SU-DHL-6 (cell line): ENCODE measurements around the gene TMEM50B.

Experiments
- H2AFZ ChIP-seq: fragments of 200-600 bp; sonication (generic); 2 replicates; pipeline ENCODE4 v1.6.1; 2014; ENCODE audit warnings: low read depth, mild to moderate bottlenecking, moderate library complexity, mixed read lengths, antibody characterized with exemption, low read length; ENCODE audit not compliant: severe bottlenecking
- H3F3A ChIP-seq: fragments of 200-600 bp; shearing (Covaris generic); 2 replicates; pipeline ENCODE4 v1.6.0; 2016; ENCODE audit warnings: antibody characterized with exemption, mild to moderate bottlenecking; ENCODE audit not compliant: insufficient read depth
- H3K27ac ChIP-seq: fragments of 200-600 bp; sonication (generic); 2 replicates; pipeline ENCODE4 v1.5.1; 2016; ENCODE audit warnings: low read depth, mild to moderate bottlenecking, low read length, moderate library complexity, mixed read lengths
- H3K27me3 ChIP-seq: fragments of 200-600 bp; sonication (generic), shearing (Covaris generic); 2 replicates; pipeline ENCODE4 v1.6.0; 2014; ENCODE audit warnings: mild to moderate bottlenecking, low read length
- H3K36me3 ChIP-seq: fragments of 200-600 bp; sonication (generic); 2 replicates; pipeline ENCODE4 v1.6.1; 2014; ENCODE audit warnings: mild to moderate bottlenecking, low read length, mixed read lengths
- H3K4me2 ChIP-seq: fragments of 300-600, 200-600 bp; shearing (Covaris generic), sonication (generic); 2 replicates; pipeline ENCODE4 v1.6.0; 2014; ENCODE audit warnings: low read length, low read depth, mild to moderate bottlenecking; ENCODE audit not compliant: poor library complexity, severe bottlenecking
- H3K4me3 ChIP-seq: fragments of 200-600 bp; sonication (generic); 2 replicates; pipeline ENCODE4 v1.5.1; 2014; ENCODE audit warnings: antibody characterized with exemption, low read length, mild to moderate bottlenecking, mixed read lengths; ENCODE audit not compliant: insufficient read depth, poor library complexity, severe bottlenecking
- H3K79me2 ChIP-seq: fragments of 200-600 bp; sonication (generic); 2 replicates; pipeline ENCODE4 v1.6.1; 2014; ENCODE audit warnings: mild to moderate bottlenecking, low read length, moderate library complexity; ENCODE audit not compliant: insufficient read depth
- H3K9ac ChIP-seq: fragments of 200-600 bp; sonication (generic); 2 replicates; pipeline ENCODE4 v1.7.0; 2014; ENCODE audit warnings: mild to moderate bottlenecking, low read length
- H3K9me2 ChIP-seq: fragments of 200-600 bp; sonication (generic); replicated peaks from 2 replicates; pipeline ENCODE4 v1.6.1; 2014; ENCODE audit warnings: low read length; ENCODE audit not compliant: insufficient read depth
- H3K9me3 ChIP-seq: fragments of 200-600 bp; sonication (generic); 2 replicates; pipeline ENCODE4 v1.6.1; 2014; ENCODE audit warnings: low read length, mixed read lengths; ENCODE audit not compliant: insufficient read depth
- H4K20me1 ChIP-seq: fragments of 200-600 bp; sonication (generic); 2 replicates; pipeline ENCODE4 v1.6.1; 2014; ENCODE audit warnings: low read depth, mild to moderate bottlenecking, antibody characterized with exemption, low read length, moderate library complexity, mixed read lengths
- CTCF ChIP-seq: fragments of 200-600 bp; sonication (generic); IDR thresholded peaks from one replicate; pipeline ENCODE4 v1.5.1; 2017; ENCODE audit warnings: antibody characterized with exemption, mild to moderate bottlenecking, low read length, moderate library complexity; ENCODE audit not compliant: insufficient read depth, poor library complexity, severe bottlenecking
- EZH2phosphoT487 ChIP-seq: fragments of 200-600 bp; sonication (generic), shearing (Covaris generic); conservative IDR thresholded peaks from 2 replicates; pipeline ENCODE4 v1.6.1; 2018; ENCODE audit warnings: mild to moderate bottlenecking, antibody characterized with exemption, low read length, moderate library complexity, mixed read lengths

The TMEM50B gene

GRCh38 chr21:33480481-33481103 lies 818 bp upstream of the TMEM50B start:
- H3K9ac ChIP-seq, result peak overlapping the region; percentile 81
- TF ChIP-seq EZH2phosphoT487, result no peak
- no peak for TF ChIP-seq CTCF
- peak overlapping the region; percentile 96 for H3K4me3 ChIP-seq
- peaks cover 31% of the 10 kb centered on the region for H3K79me2 ChIP-seq
- H3K36me3 ChIP-seq, result no peaks in the 10 kb centered on the region
- no peaks in the 10 kb centered on the region for H3K9me3 ChIP-seq
- no peaks in the 10 kb centered on the region for H4K20me1 ChIP-seq
- no peaks in the 10 kb centered on the region for H3K9me2 ChIP-seq
- 0 out of 2 replicates have a peak, but pooled peaks cover 5% of the 10 kb centered on the region for H3F3A ChIP-seq
- no peaks in the 10 kb centered on the region for H3K27me3 ChIP-seq
- H3K4me2 ChIP-seq, result peak overlapping the region; percentile 93
- peak overlapping the region; percentile 55 for H3K27ac ChIP-seq
- H2AFZ ChIP-seq, result peak overlapping the region; percentile 98

- peak overlapping the region; percentile 81 for H3K9ac ChIP-seq
These were observed 667 bp downstream of the TMEM50B start for GRCh38 chr21:33478935-33479678.

GRCh38 chr21:33478182-33478581 lies 1.6 kb downstream of the TMEM50B start:
- no peaks in the 10 kb centered on the region for H4K20me1 ChIP-seq
- peak overlapping the region; percentile 72; the same call in 1 of the 2 replicates for H3K27ac ChIP-seq
- peaks cover 44% of the 10 kb centered on the region for H3K79me2 ChIP-seq
- H3K9me3 ChIP-seq, result no peaks in the 10 kb centered on the region
- H3K27me3 ChIP-seq, result no peaks in the 10 kb centered on the region
- H3K9me2 ChIP-seq, result no peaks in the 10 kb centered on the region
- peak overlapping the region; percentile 95 for H3K4me2 ChIP-seq
- H3K36me3 ChIP-seq, result 0 out of 2 replicates have a peak, but pooled peaks cover 3% of the 10 kb centered on the region
- no peak for TF ChIP-seq EZH2phosphoT487
- TF ChIP-seq CTCF, result no peak
- 0 out of 2 replicates have a peak, but pooled peaks cover 5% of the 10 kb centered on the region for H3F3A ChIP-seq
- peak overlapping the region; percentile 81 for H3K9ac ChIP-seq
- peak overlapping the region; percentile 73 for H3K4me3 ChIP-seq
- H2AFZ ChIP-seq, result peak overlapping the region; percentile 69

More at GRCh38 chr21:33478935-33479678, 667 bp downstream of the TMEM50B start:
- Histone ChIP-seq H4K20me1 (no peaks in the 10 kb centered on the region), H3K27me3 (no peaks in the 10 kb centered on the region), H3K9me2 (no peaks in the 10 kb centered on the region), H3K27ac (peak overlapping the region; percentile 72), H2AFZ (peak overlapping the region; percentile 69), H3K79me2 (peaks cover 35% of the 10 kb centered on the region), H3F3A (0 out of 2 replicates have a peak, but pooled peaks cover 5% of the 10 kb centered on the region), H3K4me3 (peak overlapping the region; percentile 73), H3K36me3 (no peaks in the 10 kb centered on the region), H3K9me3 (no peaks in the 10 kb centered on the region), H3K4me2 (peak overlapping the region; percentile 95)
- TF ChIP-seq EZH2phosphoT487 (no peak), CTCF (no peak)
